K562 (cell line): ENCODE measurements around the gene RPTOR. TPM values are rescaled to one million over a fixed set of nuclear protein-coding genes. Genes with fewer than 3 reads are reported as not detected.

Experiments used
- ATAC-seq: fragments of 200-7000 bp; cut with Tn5 transposase; 3 replicates; pipeline ENCODE4 v1.9.1; 2020; ENCODE audit warnings: moderate library complexity
- BruUV-seq: library from RNA; stranded (reverse); fragments of 400-500 nt; replicated peaks from 2 replicates; lab custom pipeline; 2021; lab: Mats Ljungman, UMichigan
- CTCF ChIA-PET: fragments of 300-600 bp; formaldehyde crosslinking; extraction: SDS; loops from one replicate; lab custom pipeline; 2021; ENCODE audit warnings: low intra/inter-chr PET ratio; lab: Yijun Ruan, JAX
- POLR2A ChIA-PET: fragments of 300-600, 350-650 bp; sonication (Branson Sonifier 250); formaldehyde crosslinking; extraction: SDS; loops from one replicate; lab custom pipeline; 2021; ENCODE audit warnings: antibody characterized with exemption, inconsistent platforms; lab: Yijun Ruan, JAX
- DNase-seq, 4 experiments: peaks; one replicate each; pipeline versions ENCODE4 v3.0.0 to v3.0.0-alpha.2; 2011 to 2018; ENCODE audit warnings: low spot score in 3 of 4, mixed read lengths in 3 of 4; ENCODE audit errors: extremely low read depth in 1 of 4
- FAIRE-seq: peaks from 2 replicates; lab custom pipeline; 2011; peaks lifted over from hg19 to GRCh38; lab: Jason Lieb, UNC
- H2AFZ ChIP-seq: 2 replicates; pipeline ENCODE4 v1.6.0; 2011; ENCODE audit warnings: low read depth, low read length, control low read depth, inconsistent platforms
- H3K27ac ChIP-seq: fragments of 200-600 bp; 3 replicates; pipeline ENCODE4 v1.8.0; 2011; ENCODE audit warnings: low read depth, mild to moderate bottlenecking, control low read depth, inconsistent platforms, low read length, moderate library complexity, mixed read lengths; ENCODE audit errors: extremely low read depth
- H3K27me3 ChIP-seq, 2 experiments: fragments of 300-600 bp in 1 of 2; 2 replicates in 1 of 2; 3 replicates in 1 of 2; pipeline versions ENCODE4 v1.6.0 to v1.8.0; 2011; ENCODE audit warnings: inconsistent platforms in 2 of 2, low read length in 2 of 2, mild to moderate bottlenecking in 1 of 2, mixed read lengths in 1 of 2, moderate library complexity in 1 of 2; ENCODE audit not compliant: control insufficient read depth in 2 of 2, insufficient read depth in 2 of 2
- H3K36me3 ChIP-seq: fragments of 300-600 bp; 3 replicates; pipeline ENCODE4 v1.8.0; 2011; ENCODE audit warnings: mild to moderate bottlenecking, low read length, inconsistent platforms; ENCODE audit not compliant: control insufficient read depth, insufficient read depth
- H3K4me1 ChIP-seq, 2 experiments: fragments of 200-600 bp in 1 of 2; replicated peaks in 1 of 2; 2 replicates in 1 of 2; 3 replicates in 1 of 2; pipeline versions ENCODE4 v1.5.1 to v1.8.0; 2011; ENCODE audit warnings: inconsistent platforms in 2 of 2, low read length in 2 of 2, mild to moderate bottlenecking in 1 of 2, mixed read lengths in 1 of 2, moderate library complexity in 1 of 2; ENCODE audit not compliant: control insufficient read depth in 2 of 2, insufficient read depth in 2 of 2
- H3K4me2 ChIP-seq: 2 replicates; pipeline ENCODE4 v1.6.1; 2011; ENCODE audit warnings: low read length, control low read depth, inconsistent platforms, mixed read lengths; ENCODE audit not compliant: insufficient read depth
- H3K4me3 ChIP-seq: fragments of 200-600 bp; sonication (generic), shearing (Covaris generic); 2 replicates; pipeline ENCODE4 v1.5.1; 2016; ENCODE audit warnings: control low read depth, inconsistent platforms
- H3K79me2 ChIP-seq: fragments of 200-600 bp; 3 replicates; pipeline ENCODE4 v1.8.0; 2011; ENCODE audit warnings: low read length, inconsistent platforms; ENCODE audit not compliant: control insufficient read depth, insufficient read depth
- H3K9ac ChIP-seq, 2 experiments: 2 replicates each; pipeline versions ENCODE4 v1.6.0 to v1.6.1; 2011; ENCODE audit warnings: low read depth in 2 of 2, low read length in 2 of 2, control low read depth in 1 of 2, inconsistent platforms in 1 of 2, mild to moderate bottlenecking in 1 of 2, mixed read lengths in 1 of 2; ENCODE audit not compliant: insufficient read depth in 1 of 2
- H3K9me1 ChIP-seq: one replicate; pipeline ENCODE4 v1.6.0; 2011; ENCODE audit warnings: inconsistent platforms, mild to moderate bottlenecking, low read length, moderate library complexity; ENCODE audit not compliant: control insufficient read depth, insufficient read depth
- H3K9me3 ChIP-seq: replicated peaks from 2 replicates; pipeline ENCODE4 v1.5.1; 2011; ENCODE audit warnings: low read depth, low read length, inconsistent platforms; ENCODE audit not compliant: control insufficient read depth, insufficient read depth
- H4K20me1 ChIP-seq: replicated peaks from 2 replicates; pipeline ENCODE4 v1.6.1; 2011; ENCODE audit warnings: low read length, inconsistent platforms, mixed read lengths; ENCODE audit not compliant: control insufficient read depth, insufficient read depth
- BCL6 ChIP-seq: fragments of 250-450 bp; sonication (Bioruptor Pico); IDR thresholded peaks from 2 replicates; pipeline ENCODE4 v1.4.0; 2020
- BRD9 ChIP-seq: fragments of 450-650 bp; IDR thresholded peaks from 2 replicates; pipeline ENCODE4 v1.6.1; 2018; ENCODE audit warnings: low read depth; ENCODE audit not compliant: partially characterized antibody
- CTCF ChIP-seq, 3 experiments: IDR thresholded peaks in 2 of 3; conservative IDR thresholded peaks in 1 of 3; 2 replicates each; pipeline ENCODE4 v1.5.1; 2011 to 2012; ENCODE audit warnings: low read length in 3 of 3, mild to moderate bottlenecking in 3 of 3, control low read depth in 2 of 3, improper control_type of control experiment in 1 of 3, inconsistent platforms in 1 of 3, low read depth in 1 of 3, mixed read lengths in 1 of 3, moderate library complexity in 1 of 3; ENCODE audit not compliant: insufficient read depth in 2 of 3
- HDAC2 ChIP-seq: fragments of 450-650 bp; IDR thresholded peaks from 2 replicates; pipeline ENCODE4 v1.6.1; 2016; ENCODE audit warnings: mild to moderate bottlenecking
- HDAC8 ChIP-seq: fragments of 450-650 bp; IDR thresholded peaks from 2 replicates; pipeline ENCODE4 v1.6.1; 2016; ENCODE audit warnings: mild to moderate bottlenecking, missing genetic modification characterization, moderate library complexity, missing compliant biosample characterization
- POLR2AphosphoS5 ChIP-seq: IDR thresholded peaks from 2 replicates; pipeline ENCODE4 v1.6.1; 2011; ENCODE audit warnings: mild to moderate bottlenecking, low read depth, low read length, moderate library complexity; ENCODE audit not compliant: control insufficient read depth, insufficient read depth
- RREB1 ChIP-seq: fragments of 250-450 bp; sonication (Bioruptor Pico); IDR thresholded peaks from 2 replicates; pipeline ENCODE4 v1.4.0; 2020
- TCF3 ChIP-seq: sonication (generic); formaldehyde crosslinking; IDR thresholded peaks from 2 replicates; pipeline ENCODE4 v1.4.0; 2020; ENCODE audit warnings: mild to moderate bottlenecking, missing genetic modification reagents
- ZNF175 ChIP-seq: fragments of 200-800 bp; sonication (Bioruptor generic); IDR thresholded peaks from 2 replicates; pipeline ENCODE4 v1.6.1; 2016; ENCODE audit warnings: low read depth, mild to moderate bottlenecking, missing genetic modification characterization, missing compliant biosample characterization
- ZNF431 ChIP-seq: sonication (generic); formaldehyde crosslinking; IDR thresholded peaks from 2 replicates; pipeline ENCODE4 v1.8.0; 2022; ENCODE audit warnings: mild to moderate bottlenecking, missing genetic modification reagents
- ZNF668 ChIP-seq: fragments of 250-450 bp; sonication (Bioruptor Pico); IDR thresholded peaks from 2 replicates; pipeline ENCODE4 v1.8.0; 2022; ENCODE audit warnings: mild to moderate bottlenecking, inconsistent platforms
- ZNF79 ChIP-seq: fragments of 250-450 bp; sonication (Bioruptor Pico); IDR thresholded peaks from 2 replicates; pipeline ENCODE4 v1.4.0; 2020; ENCODE audit warnings: low read depth, mild to moderate bottlenecking, moderate library complexity
- WGBS: fragments of 100-300 bp; shearing (Covaris generic); methylation state at CpG from one replicate; pipeline ENCODE4 v1.1.6; 2016; ENCODE audit warnings: low coverage, mixed read lengths; ENCODE audit not compliant: insufficient coverage; ENCODE audit errors: missing lambda C conversion rate; 5-methylcytosine and 5-hydroxymethylcytosine counted together
- in situ Hi-C: fragments of 300-500 bp; cut with MboI; formaldehyde crosslinking; loops from 4 replicates; pipeline ENCODE4 v1.15.0; 2018; ENCODE audit warnings: inconsistent platforms, mixed read lengths
- intact Hi-C: fragments of 100-400 bp; cut with micrococcal nuclease; formaldehyde crosslinking; loops from 2 replicates; pipeline ENCODE4 v1.14.2; 2022
- polyA plus RNA-seq, 8 experiments: library from polyadenylated mRNA; depleted of rRNA in 4 of 8; stranded (reverse) in 5 of 8; unstranded in 3 of 8; fragments of >200 nt; fragmentation: Nextera tagmentation in 2 of 8; fragmentation: Illumina TruSeq in 1 of 8; extraction: Ambion mirVana in 2 of 8; extraction: Trizol in 1 of 8; gene quantifications; 2 replicates each; pipeline versions ENCODE4 v1.2.1 to v1.2.3, GENCODE V29; 2011 to 2014; ENCODE audit warnings: inconsistent platforms in 1 of 8, missing spikeins in 1 of 8
- total RNA-seq, 7 experiments: library from RNA; depleted of rRNA in 6 of 7; stranded (reverse); fragments of >200 nt in 6 of 7; fragmentation: Illumina TruSeq in 2 of 7; extraction: Trizol in 2 of 7; gene quantifications; 2 replicates each; pipeline versions ENCODE4 v1.2.1 to v1.2.3, GENCODE V29; 2011 to 2021; ENCODE audit warnings: low replicate concordance in 1 of 7

Gene RPTOR
- total and polyA plus RNA-seq, 9 of the 15 experiments (the other 6 are each of a cell fraction or from before 2014, with no cell fraction given), result 0.24 to 54.1 (median 10.2) TPM

- TF ChIP-seq ZNF175 (CRISPR knock-in tag) (no peak), ZNF668 (no peak), POLR2AphosphoS5 (no peak), CTCF (IDR thresholded peaks at IDR 0.05 in 2 of 3, conservative IDR thresholded peaks at IDR 0.05 in 1 of 3; ENCODE audit: insufficient read depth in 2 of 3, low read depth in 1 of 3, low read length in 3 of 3) (no peak), TCF3 (CRISPR knock-in tag) (no peak), HDAC8 (tag) (no peak), ZNF431 (no peak), BCL6 (CRISPR knock-in tag) (no peak), RREB1 (CRISPR knock-in tag) (no peak), HDAC2 (no peak), ZNF79 (CRISPR knock-in tag) (no peak), BRD9 (no peak)
- Histone ChIP-seq H3K36me3 (peaks cover 22% of the 10 kb centered on the region; the same call in 2 of the 3 replicates), H3K4me1 (peaks cover 0 to 21% of the 10 kb centered on the region in 2 experiments; a peak in 2 of 5 replicates), H3K79me2 (no peaks in the 10 kb centered on the region), H3K9me3 (no peaks in the 10 kb centered on the region), H3K4me3 (no peak overlapping the region), H4K20me1 (0 out of 2 replicates have a peak, but pooled peaks cover 3% of the 10 kb centered on the region), H3K4me2 (no peak overlapping the region), H3K27me3 (no peaks in the 10 kb centered on the region), H3K27ac (no peak overlapping the region), H3K9me1 (peaks cover 2% of the 10 kb centered on the region), H2AFZ (no peak overlapping the region), H3K9ac (no peak overlapping the region)
- DNase-seq (no peak), FAIRE-seq (no peak), ATAC-seq (no peak)
- CTCF ChIA-PET, result no interaction called here
- in situ Hi-C loops, result no loop called here
- intact Hi-C loops, result no loop called here
- no TSS peak for BruUV-seq
- POLR2A ChIA-PET, result interaction anchor here (0.9 to 1.4 kb wide), 3 partner anchors 10 to 16 kb away, joined by 4 to 5 read pairs (median 5); no protein-coding TSS in a partner anchor
- WGBS, result 80% methylated on average over 8 of the region's 9 CpGs
Observed at GRCh38 chr17:80818871-80819270, 274.2 kb downstream of the RPTOR start.
